Thoracic aorta (tissue), 2 donors: ENCODE results near the gene TMEM167A. TPM values are rescaled to one million over a fixed set of nuclear protein-coding genes. Genes with fewer than 3 reads are reported as not detected.
A peak's percentile ranks its signal among the peaks of the same experiment; 100 is the strongest.

Experiments used
- ATAC-seq: fragments of 150-250 bp; one replicate; pipeline ENCODE4 v1.8.0; 2017; ENCODE audit warnings: low read depth; ENCODE audit not compliant: insufficient number of reproducible peaks, low FRiP score
- DNase-seq: peaks from one replicate; pipeline ENCODE4 v3.0.0-alpha.2; 2020; ENCODE audit warnings: low spot score
- H3K27ac ChIP-seq, 2 donors: fragments of 200-600 bp; sonication (generic); 1 replicate in 1 of 2; 2 replicates in 1 of 2; pipeline ENCODE4 v1.5.1; 2016; ENCODE audit warnings: mild to moderate bottlenecking in 2 of 2, moderate library complexity in 2 of 2
- H3K27me3 ChIP-seq: fragments of 200-600 bp; sonication (generic); replicated peaks from 2 replicates; pipeline ENCODE4 v1.6.0; 2016; ENCODE audit warnings: mild to moderate bottlenecking; ENCODE audit not compliant: insufficient read depth
- H3K36me3 ChIP-seq: fragments of 200-600 bp; sonication (generic); one replicate; pipeline ENCODE4 v1.5.1; 2016
- H3K4me1 ChIP-seq, 2 donors: fragments of 200-600 bp; sonication (generic); 1 replicate in 1 of 2; 2 replicates in 1 of 2; pipeline versions ENCODE4 v1.5.1 to v1.6.0; 2016; ENCODE audit warnings: low read depth in 2 of 2, mild to moderate bottlenecking in 1 of 2; ENCODE audit not compliant: control insufficient read depth in 1 of 2
- H3K4me3 ChIP-seq: fragments of 200-600 bp; sonication (generic); 2 replicates; pipeline ENCODE4 v1.5.1; 2016; ENCODE audit warnings: mild to moderate bottlenecking
- H3K9me3 ChIP-seq: fragments of 200-600 bp; sonication (generic); 2 replicates; pipeline ENCODE4 v1.5.1; 2016
- total RNA-seq, 2 donors: library from RNA; depleted of rRNA; stranded (reverse); fragments of >200 nt; gene quantifications; one replicate each; pipeline versions ENCODE4 v1.1.0 to v1.2.3, GENCODE V29; 2016
- TF ChIP-seq, protein P1 (sequence below): fragments of 200-600 bp; sonication (generic); IDR thresholded peaks from one replicate; pipeline ENCODE4 v1.5.1; 2019; ENCODE audit warnings: antibody characterized with exemption

Gene TMEM167A
- total RNA-seq, 2 donors from 2014 or later, result 55.6 to 58.6 TPM

DNA sequence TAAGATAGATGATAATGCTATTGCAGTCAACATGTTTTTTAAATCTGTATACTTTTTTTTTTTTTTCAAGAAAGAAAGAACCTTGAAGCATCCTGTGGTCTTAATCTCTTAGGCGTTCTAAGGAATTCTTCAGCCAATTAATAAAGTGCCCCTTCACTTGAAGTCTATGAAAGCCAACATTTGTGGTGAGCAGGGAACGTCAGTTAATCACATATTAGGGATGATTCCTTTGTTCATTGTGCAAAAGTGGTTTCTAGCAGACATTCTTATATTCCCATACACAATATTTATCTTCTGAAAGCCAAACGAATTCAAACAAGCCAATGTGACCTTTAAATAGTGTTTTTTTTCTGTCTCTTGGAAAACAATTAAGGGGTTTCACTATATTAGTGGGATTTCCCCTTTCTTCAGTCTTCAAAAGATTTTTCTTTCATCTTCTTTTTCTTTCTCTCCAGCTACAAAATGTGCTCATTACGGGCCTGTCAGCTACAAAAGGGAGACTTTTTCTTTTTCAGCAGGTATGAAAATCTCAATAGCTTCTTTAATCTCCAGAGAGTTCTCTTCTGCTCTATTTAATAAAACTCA is 40.1 kb downstream of the TMEM167A start:
- Histone ChIP-seq H3K4me3 (no peak overlapping the region), H3K36me3 (no peaks in the 10 kb centered on the region), H3K27ac (no peak overlapping the region), H3K4me1 (peaks cover 0 to 8% of the 10 kb centered on the region in 2 donors), H3K9me3 (no peaks in the 10 kb centered on the region), H3K27me3 (no peaks in the 10 kb centered on the region)
- TF ChIP-seq, protein P1, sequence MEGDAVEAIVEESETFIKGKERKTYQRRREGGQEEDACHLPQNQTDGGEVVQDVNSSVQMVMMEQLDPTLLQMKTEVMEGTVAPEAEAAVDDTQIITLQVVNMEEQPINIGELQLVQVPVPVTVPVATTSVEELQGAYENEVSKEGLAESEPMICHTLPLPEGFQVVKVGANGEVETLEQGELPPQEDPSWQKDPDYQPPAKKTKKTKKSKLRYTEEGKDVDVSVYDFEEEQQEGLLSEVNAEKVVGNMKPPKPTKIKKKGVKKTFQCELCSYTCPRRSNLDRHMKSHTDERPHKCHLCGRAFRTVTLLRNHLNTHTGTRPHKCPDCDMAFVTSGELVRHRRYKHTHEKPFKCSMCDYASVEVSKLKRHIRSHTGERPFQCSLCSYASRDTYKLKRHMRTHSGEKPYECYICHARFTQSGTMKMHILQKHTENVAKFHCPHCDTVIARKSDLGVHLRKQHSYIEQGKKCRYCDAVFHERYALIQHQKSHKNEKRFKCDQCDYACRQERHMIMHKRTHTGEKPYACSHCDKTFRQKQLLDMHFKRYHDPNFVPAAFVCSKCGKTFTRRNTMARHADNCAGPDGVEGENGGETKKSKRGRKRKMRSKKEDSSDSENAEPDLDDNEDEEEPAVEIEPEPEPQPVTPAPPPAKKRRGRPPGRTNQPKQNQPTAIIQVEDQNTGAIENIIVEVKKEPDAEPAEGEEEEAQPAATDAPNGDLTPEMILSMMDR, result no peak
- no peak for ATAC-seq
- no peak for DNase-seq

DNA sequence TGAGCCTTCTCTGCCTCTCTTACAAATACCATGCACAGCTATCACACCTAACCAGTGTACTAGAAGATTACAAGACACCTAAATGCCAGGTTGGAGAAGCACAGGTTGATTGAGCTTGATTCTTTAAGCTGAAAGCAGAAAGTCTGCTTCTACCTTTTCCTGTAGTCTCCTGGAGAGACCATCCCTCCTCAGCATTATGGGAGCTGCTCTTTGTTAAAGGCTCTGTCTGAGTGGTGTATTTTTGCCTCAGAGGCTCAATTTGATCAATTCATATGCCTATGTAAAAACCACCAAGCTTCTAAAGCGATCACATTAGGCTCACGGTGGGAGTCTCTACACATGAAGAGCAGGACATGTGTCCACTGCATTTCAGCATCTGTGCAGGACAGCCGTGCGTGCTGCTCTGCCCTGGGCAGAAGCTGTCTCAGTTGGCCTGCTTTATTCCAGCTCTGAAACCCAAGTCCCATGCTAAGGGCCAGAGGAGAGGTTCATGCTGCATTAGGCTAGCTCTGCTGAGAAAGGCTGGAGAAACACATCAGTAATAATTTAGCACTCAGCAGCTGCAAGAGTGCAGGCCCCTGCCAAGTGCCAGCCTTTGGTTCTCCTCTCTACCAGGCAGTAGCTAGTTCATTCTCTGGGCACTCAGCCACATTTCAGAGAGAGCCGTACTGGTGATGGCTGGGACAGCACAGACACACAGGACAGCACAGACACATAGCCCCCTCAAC is 41.7 kb downstream of the TMEM167A start:
- Histone ChIP-seq H3K36me3 (no peaks in the 10 kb centered on the region), H3K27me3 (no peaks in the 10 kb centered on the region), H3K9me3 (no peaks in the 10 kb centered on the region), H3K27ac (no peak overlapping the region), H3K4me1 (peaks cover 0 to 8% of the 10 kb centered on the region in 2 donors), H3K4me3 (no peak overlapping the region)
- TF ChIP-seq, protein P1, result no peak
- peak; percentile 69 for ATAC-seq
- no peak for DNase-seq

DNA sequence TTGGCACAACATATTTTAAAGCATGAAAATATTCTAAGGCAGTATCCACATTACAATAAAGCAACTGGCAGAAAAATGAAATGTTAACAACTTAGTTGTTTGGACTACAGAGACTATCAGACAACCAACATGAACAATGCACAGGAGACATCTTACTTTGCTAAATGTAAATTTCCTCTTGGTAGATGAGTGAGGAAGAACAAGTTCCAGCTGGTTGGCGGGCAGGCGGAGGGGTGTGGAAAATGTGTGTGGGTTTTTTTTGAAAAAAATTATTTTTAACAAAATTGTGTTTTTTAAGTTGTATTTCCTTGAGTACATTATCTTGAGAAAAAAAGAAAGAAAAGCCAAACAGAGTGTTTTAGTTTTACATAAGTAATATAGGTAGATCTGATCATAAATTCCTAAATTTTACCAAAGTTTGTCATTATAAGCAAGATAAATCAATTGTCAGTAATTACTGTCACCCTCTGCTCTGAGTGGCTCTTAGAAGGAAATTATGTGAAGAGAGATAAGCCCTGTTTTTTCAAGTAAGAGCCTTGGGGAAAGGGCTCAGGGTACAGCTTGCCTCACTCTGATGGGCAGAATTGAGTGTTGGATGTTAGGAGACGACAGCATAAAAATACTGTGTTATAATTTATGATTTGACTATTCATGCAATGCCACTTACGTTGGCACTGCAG is 42.5 kb downstream of the TMEM167A start:
- Histone ChIP-seq H3K27ac (no peak overlapping the region), H3K4me1 (peaks cover 0 to 8% of the 10 kb centered on the region in 2 donors), H3K4me3 (no peak overlapping the region), H3K9me3 (no peaks in the 10 kb centered on the region), H3K36me3 (no peaks in the 10 kb centered on the region), H3K27me3 (no peaks in the 10 kb centered on the region)
- ATAC-seq (no peak), DNase-seq (no peak)
- TF ChIP-seq, protein P1, result no peak

DNA sequence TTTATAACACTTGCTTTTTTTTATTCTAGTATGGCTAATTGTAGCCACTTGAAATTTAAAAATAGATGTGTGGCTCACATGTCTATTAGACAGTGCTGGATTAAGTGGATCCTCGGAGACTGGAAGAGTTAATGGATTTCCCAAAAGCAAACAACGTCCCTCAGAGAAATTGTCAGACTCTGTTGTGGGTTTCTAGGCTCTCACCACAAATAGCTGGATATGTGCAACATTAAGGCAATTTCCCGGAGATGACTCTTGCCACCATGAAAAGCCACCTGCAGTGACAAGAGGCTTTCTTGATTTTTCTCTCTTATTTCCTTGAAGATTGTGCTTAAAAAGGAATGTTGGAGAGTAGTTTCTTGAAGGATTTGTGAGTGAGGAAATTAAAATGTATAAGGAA is 43.2 kb downstream of the TMEM167A start:
- no peaks in the 10 kb centered on the region for H3K27me3 ChIP-seq
- H3K9me3 ChIP-seq, result no peaks in the 10 kb centered on the region
- H3K36me3 ChIP-seq, result no peaks in the 10 kb centered on the region
- ATAC-seq (no peak), DNase-seq (no peak)
- TF ChIP-seq, protein P1, result no peak
- no peak overlapping the region for H3K27ac ChIP-seq
- no peak overlapping the region for H3K4me3 ChIP-seq
- peaks cover 0 to 8% of the 10 kb centered on the region in 2 donors for H3K4me1 ChIP-seq

DNA sequence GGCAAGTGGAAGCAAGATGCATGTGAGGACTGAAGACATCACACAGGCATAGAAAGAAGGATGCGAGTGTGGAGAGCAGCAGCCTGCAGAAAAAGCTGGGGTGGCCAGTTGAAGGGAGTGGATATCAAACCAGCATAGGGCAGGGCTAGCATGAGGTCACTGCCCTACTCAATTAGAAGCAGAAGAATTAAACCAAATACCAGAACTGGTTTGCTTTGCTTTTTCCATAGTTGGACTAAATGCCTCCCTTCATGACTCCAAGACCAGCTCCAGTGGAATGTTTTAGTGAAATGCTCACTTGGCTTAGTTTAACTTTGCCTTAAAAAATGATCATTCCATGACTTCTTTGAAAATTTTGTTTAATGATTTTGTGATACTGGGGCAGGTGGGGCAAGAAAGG is 45.8 kb downstream of the TMEM167A start:
- H3K4me3 ChIP-seq, result no peak overlapping the region
- H3K27me3 ChIP-seq, result no peaks in the 10 kb centered on the region
- H3K27ac ChIP-seq, result no peak overlapping the region
- ATAC-seq, result no peak
- no peak for DNase-seq
- TF ChIP-seq, protein P1, result no peak
- H3K9me3 ChIP-seq, result no peaks in the 10 kb centered on the region
- H3K4me1 ChIP-seq, result peaks cover 0 to 8% of the 10 kb centered on the region in 2 donors
- H3K36me3 ChIP-seq, result no peaks in the 10 kb centered on the region
